ENCODE results near the gene ZNF598. TPM values are rescaled to one million over a fixed set of nuclear protein-coding genes. Genes with fewer than 3 reads are reported as not detected.

The ZNF598 gene
- polyA plus RNA-seq, 1 experiment = 8.2 TPM

DNA sequence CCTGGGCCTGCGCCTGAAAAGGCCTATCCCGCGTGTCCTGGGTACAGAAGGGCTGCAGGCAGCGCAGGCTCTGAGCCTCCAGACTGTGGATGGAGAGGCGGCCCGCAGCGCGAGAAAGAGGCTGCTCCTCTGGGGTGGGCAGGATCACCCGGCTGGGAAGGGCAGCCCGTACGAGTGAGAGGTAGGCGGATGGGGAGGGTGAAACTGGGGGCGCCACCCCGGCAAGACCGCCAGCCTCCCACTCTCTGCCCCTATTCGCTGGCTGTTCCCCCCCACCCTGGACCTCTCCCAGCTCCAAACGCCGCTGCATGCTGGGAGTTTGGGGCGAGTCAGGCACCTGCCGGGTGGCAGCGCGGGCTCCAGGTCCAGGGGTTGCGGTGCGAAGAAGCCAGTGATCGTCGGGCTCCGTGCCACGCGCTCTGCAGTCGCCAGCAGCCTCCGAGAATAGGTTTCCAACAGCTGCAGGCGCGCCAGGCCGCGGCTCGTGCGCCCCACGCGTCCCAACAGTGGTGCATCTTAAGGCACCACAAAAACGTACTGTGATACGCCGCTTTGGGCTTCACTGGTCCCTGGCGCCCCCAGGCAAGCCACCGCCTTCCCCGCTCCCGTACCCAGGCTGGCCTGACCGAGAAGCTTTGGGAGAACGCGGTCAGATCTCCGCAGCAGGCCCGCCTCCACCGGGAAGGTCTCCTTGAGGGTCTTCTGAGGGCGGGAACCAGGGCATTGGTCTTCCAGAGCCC is 29.4 kb downstream of the ZNF598 start:
- no peak for DNase-seq (ENCODE audit: low read depth, low spot score)
- TF ChIP-seq CTCF (IDR thresholded peaks at IDR 0.05; ENCODE audit: low read depth, low read length) = no peak
- CTCF ChIA-PET = interaction anchor here (1.6 kb wide), 1 partner anchor 160 kb away, joined by 10 read pairs; no protein-coding TSS in a partner anchor
- no peak overlapping the region for H3K27ac ChIP-seq (ENCODE audit: low read depth, low read length)
- no peak overlapping the region for H3K4me3 ChIP-seq (ENCODE audit: low read depth, low read length)
- peaks cover 3% of the 10 kb centered on the region; the same call in 1 of the 2 replicates for H3K9me3 ChIP-seq (ENCODE audit: control insufficient read depth, insufficient read depth, low read length)
- POLR2A ChIA-PET = interaction anchor here (0.7 to 3.6 kb wide), 2 partner anchors 9 to 15 kb away, joined by 4 to 14 read pairs; partner anchors contain the start of gene RPS2
- peaks cover 36% of the 10 kb centered on the region for H3K27me3 ChIP-seq (ENCODE audit: control insufficient read depth, insufficient read depth, low read length)

DNA sequence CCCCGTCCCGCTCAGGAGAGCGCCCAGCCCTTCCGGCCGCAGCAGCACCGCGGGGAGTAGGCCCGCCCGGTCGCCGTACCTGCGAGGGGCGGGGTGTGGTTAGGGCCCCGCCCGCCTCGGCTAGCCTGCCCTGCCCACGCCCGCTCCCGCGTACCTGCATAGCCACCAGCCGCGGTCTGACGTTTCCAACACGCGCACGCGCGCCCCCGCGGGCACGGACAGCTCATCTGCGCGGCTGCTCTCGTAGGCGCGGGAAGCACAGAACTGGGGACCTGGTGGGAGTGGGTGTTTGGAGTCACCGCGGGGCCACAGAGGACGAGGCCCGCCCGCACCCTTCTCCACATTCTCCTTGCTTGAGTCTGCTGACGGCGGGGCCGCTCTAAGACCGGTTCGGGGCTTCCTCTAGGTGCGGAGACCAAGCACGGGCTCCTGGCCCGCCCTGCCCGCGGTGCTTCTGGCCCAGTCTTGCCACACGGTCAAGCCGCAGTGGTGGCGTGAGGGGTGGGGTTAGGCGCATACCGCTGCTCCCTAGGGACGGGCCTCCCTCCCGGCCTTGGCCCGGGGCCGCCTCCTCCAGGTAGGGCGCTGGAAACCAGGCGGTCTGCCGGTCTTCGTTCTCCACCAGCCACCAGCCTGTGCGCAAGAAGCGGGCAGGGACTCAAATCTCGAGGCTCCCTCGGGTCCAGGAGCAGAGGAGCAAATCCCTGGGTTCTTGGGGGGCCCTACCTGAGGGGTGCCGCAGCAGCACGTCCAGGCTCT is 30.2 kb downstream of the ZNF598 start:
- ChIA-PET POLR2A (interaction anchor here (3.6 kb wide), 1 partner anchor 15 kb away, joined by 14 read pairs; the partner anchor contains the start of gene RPS2), CTCF (interaction anchor here (1.6 kb wide), 1 partner anchor 24 kb away, joined by 3 read pairs; no protein-coding TSS in a partner anchor)
- no peak for TF ChIP-seq CTCF (IDR thresholded peaks at IDR 0.05; ENCODE audit: low read depth, low read length)
- H3K9me3 ChIP-seq (ENCODE audit: control insufficient read depth, insufficient read depth, low read length) = peaks cover 3% of the 10 kb centered on the region; the same call in 1 of the 2 replicates
- H3K27ac ChIP-seq (ENCODE audit: low read depth, low read length) = no peak overlapping the region
- H3K4me3 ChIP-seq (ENCODE audit: low read depth, low read length) = no peak overlapping the region
- DNase-seq (ENCODE audit: low read depth, low spot score) = no peak
- peaks cover 36% of the 10 kb centered on the region for H3K27me3 ChIP-seq (ENCODE audit: control insufficient read depth, insufficient read depth, low read length)

GRCh38 chr16:1978476-1979120 is 31.0 kb downstream of the ZNF598 start:
- Histone ChIP-seq H3K4me3 (ENCODE audit: low read depth, low read length) (no peak overlapping the region), H3K9me3 (ENCODE audit: control insufficient read depth, insufficient read depth, low read length) (peaks cover 3% of the 10 kb centered on the region; the same call in 1 of the 2 replicates), H3K27ac (ENCODE audit: low read depth, low read length) (no peak overlapping the region), H3K27me3 (ENCODE audit: control insufficient read depth, insufficient read depth, low read length) (peaks cover 36% of the 10 kb centered on the region)
- POLR2A ChIA-PET = interaction anchor here (2.4 kb wide), 1 partner anchor 13 kb away, joined by 11 read pairs; the partner anchor contains the start of gene RPS2
- CTCF ChIA-PET = interaction anchor here (1.6 kb wide), 1 partner anchor 25 kb away, joined by 3 read pairs; no protein-coding TSS in a partner anchor
- no peak for TF ChIP-seq CTCF (IDR thresholded peaks at IDR 0.05; ENCODE audit: low read depth, low read length)
- no peak for DNase-seq (ENCODE audit: low read depth, low spot score)

DNA sequence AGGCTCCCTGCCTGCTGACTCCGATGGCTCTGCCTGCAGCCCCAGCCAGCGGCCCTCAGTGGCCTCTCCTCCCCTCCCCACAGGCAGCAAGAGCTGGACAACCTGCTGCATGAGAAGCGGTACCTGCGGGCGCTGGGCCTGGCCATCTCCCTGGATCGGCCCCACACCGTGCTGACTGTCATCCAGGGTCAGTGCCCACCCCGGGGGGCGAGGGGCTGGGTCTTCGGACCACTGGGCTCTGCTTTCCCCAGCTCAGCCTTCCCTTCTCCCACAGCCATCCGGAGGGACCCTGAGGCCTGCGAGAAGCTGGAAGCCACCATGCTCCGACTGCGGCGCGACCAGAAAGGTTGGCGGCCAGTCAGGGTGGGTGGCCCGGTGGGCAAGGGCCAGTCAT is 31.7 kb downstream of the ZNF598 start:
- no peak for TF ChIP-seq CTCF (IDR thresholded peaks at IDR 0.05; ENCODE audit: low read depth, low read length)
- Histone ChIP-seq H3K27ac (ENCODE audit: low read depth, low read length) (no peak overlapping the region), H3K9me3 (ENCODE audit: control insufficient read depth, insufficient read depth, low read length) (peaks cover 3% of the 10 kb centered on the region; the same call in 1 of the 2 replicates), H3K27me3 (ENCODE audit: control insufficient read depth, insufficient read depth, low read length) (peaks cover 34% of the 10 kb centered on the region), H3K4me3 (ENCODE audit: low read depth, low read length) (no peak overlapping the region)
- ChIA-PET POLR2A (interaction anchor here (2.4 kb wide), 1 partner anchor 13 kb away, joined by 11 read pairs; the partner anchor contains the start of gene RPS2), CTCF (interaction anchor here (1.6 kb wide), 1 partner anchor 26 kb away, joined by 3 read pairs; no protein-coding TSS in a partner anchor)
- DNase-seq (ENCODE audit: low read depth, low spot score) = no peak
